Mesenteric fat pad (tissue), 1 donor: ENCODE measurements around the gene GPR155. TPM values are rescaled to one million over a fixed set of nuclear protein-coding genes. Genes with fewer than 3 reads are reported as not detected.
A peak's percentile ranks its signal among the peaks of the same experiment; 100 is the strongest.

Experiments
- DNase-seq: peaks from one replicate; pipeline ENCODE4 v3.0.0-alpha.2; 2020; ENCODE audit warnings: low spot score
- long read RNA-seq: library from polyadenylated mRNA; unstranded; transcript quantifications from one replicate; pipeline ENCODE4 v2.0.0, GENCODE V29; 2020
- total RNA-seq: library from RNA; stranded (reverse); fragmentation: NEBNext Ultra II Directional; extraction: Animal tissue kit (Norgen Biotek cat#: 25700); gene quantifications from one replicate; pipeline ENCODE4 v1.2.1, GENCODE V29; 2021
- donor health status: DM: yes; HTN: yes; CAD: no.

GPR155 gene
- total RNA-seq, result 8.9 TPM
- long read RNA-seq, partial matches to known transcripts, result 7 of 8 reads
- long read RNA-seq, other reads (novel, unspliced or antisense), result 1 of 8 reads

- peak; percentile 93 for DNase-seq
These were observed at the start of gene GPR155 for GRCh38 chr2:174486563-174487107. GPR155 (minus strand) TSS chr2:174487029; CDS start chr2:174481956, 5,073 bp downstream.

GRCh38 chr2:174535757-174536703 is 49.2 kb upstream of the GPR155 start:
- DNase-seq, result no peak

- DNase-seq, result no peak
These were observed 48.3 kb upstream of the GPR155 start for GRCh38 chr2:174535083-174535482.

- no peak for DNase-seq
These were observed 43.1 kb upstream of the GPR155 start for GRCh38 chr2:174529916-174530315.

GRCh38 chr2:174527959-174528358 is 41.1 kb upstream of the GPR155 start:
- DNase-seq, result no peak

- DNase-seq, result no peak
These were observed 40.4 kb upstream of the GPR155 start for GRCh38 chr2:174527101-174527721.

- DNase-seq, result no peak
These were observed 37.7 kb upstream of the GPR155 start for GRCh38 chr2:174524527-174524926.

- DNase-seq, result no peak
These were observed 35.7 kb upstream of the GPR155 start for GRCh38 chr2:174522553-174522952.

- no peak for DNase-seq
These were observed 31.6 kb upstream of the GPR155 start for GRCh38 chr2:174518395-174518794.

GRCh38 chr2:174516501-174517378 is 29.9 kb upstream of the GPR155 start:
- DNase-seq, result no peak

- DNase-seq, result no peak
These were observed 25.5 kb upstream of the GPR155 start for GRCh38 chr2:174512345-174512744.

- no peak for DNase-seq
These were observed 24.9 kb upstream of the GPR155 start for GRCh38 chr2:174511580-174512260.

- DNase-seq, result no peak
These were observed 23.9 kb upstream of the GPR155 start for GRCh38 chr2:174510583-174511189.

GRCh38 chr2:174503161-174503809 is 16.5 kb upstream of the GPR155 start:
- no peak for DNase-seq

- no peak for DNase-seq
These were observed 12.5 kb upstream of the GPR155 start for GRCh38 chr2:174499371-174499770.

- DNase-seq, result no peak
These were observed 8.7 kb upstream of the GPR155 start for GRCh38 chr2:174495365-174496012.

GRCh38 chr2:174493549-174494331 is 6.9 kb upstream of the GPR155 start:
- DNase-seq, result no peak

- no peak for DNase-seq
These were observed 6.2 kb upstream of the GPR155 start for GRCh38 chr2:174492963-174493431.
